LoVo (cell line): ENCODE measurements around the gene APOE.
"Not testable (repeated sequence)": the region's sequence is repeated elsewhere in the genome, so short reads cannot be mapped to it uniquely, and the experiment has no call there.

Experiments used
- DNase-seq: peaks from one replicate; pipeline ENCODE4 v3.0.0-alpha.2; 2016; ENCODE audit warnings: low spot score

APOE gene

GRCh38 chr19:44905437-44906160 lies at the start of gene APOE:
Gene APOE (plus strand): TSS chr19:44905796. CDS start chr19:44906625, 829 bp downstream.
- no peak for DNase-seq

GRCh38 chr19:44856421-44857083 lies 49.0 kb upstream of the APOE start:
- DNase-seq = no peak

GRCh38 chr19:44857837-44858236 lies 47.8 kb upstream of the APOE start:
- DNase-seq = no peak

- DNase-seq = not testable (repeated sequence)
Observed at GRCh38 chr19:44861576-44861975, 44.0 kb upstream of the APOE start.

- DNase-seq = no peak
Observed at GRCh38 chr19:44863990-44864389, 41.6 kb upstream of the APOE start.

- no peak for DNase-seq
Observed at GRCh38 chr19:44865196-44865767, 40.3 kb upstream of the APOE start.

GRCh38 chr19:44866664-44867063 lies 38.9 kb upstream of the APOE start:
- no peak for DNase-seq

- no peak for DNase-seq
Observed at GRCh38 chr19:44867578-44867977, 38.0 kb upstream of the APOE start.

- DNase-seq = no peak
Observed at GRCh38 chr19:44869733-44870470, 35.7 kb upstream of the APOE start.

GRCh38 chr19:44871809-44872208 lies 33.8 kb upstream of the APOE start:
- no peak for DNase-seq

- DNase-seq = no peak
Observed at GRCh38 chr19:44872661-44873060, 32.9 kb upstream of the APOE start.

GRCh38 chr19:44874317-44874716 lies 31.3 kb upstream of the APOE start:
- no peak for DNase-seq

- DNase-seq = no peak
Observed at GRCh38 chr19:44875666-44876451, 29.7 kb upstream of the APOE start.

- no peak for DNase-seq
Observed at GRCh38 chr19:44876930-44877535, 28.6 kb upstream of the APOE start.

GRCh38 chr19:44878120-44878865 lies 27.3 kb upstream of the APOE start:
- DNase-seq = no peak

GRCh38 chr19:44879309-44880065 lies 26.1 kb upstream of the APOE start:
- no peak for DNase-seq

- DNase-seq = no peak
Observed at GRCh38 chr19:44882063-44882462, 23.5 kb upstream of the APOE start.

GRCh38 chr19:44882619-44883397 lies 22.8 kb upstream of the APOE start:
- DNase-seq = not testable (repeated sequence)

- DNase-seq = no peak
Observed at GRCh38 chr19:44883922-44884321, 21.7 kb upstream of the APOE start.
